Duodenal mucosa (tissue), 2 donors: ENCODE results near the gene KNG1.

Experiments
- H3K27ac ChIP-seq: one replicate; pipeline ENCODE4 v1.7.0; 2013; ENCODE audit warnings: low read depth, low read length
- H3K27me3 ChIP-seq, 2 donors: one replicate each; pipeline ENCODE4 v1.7.0; 2013; ENCODE audit warnings: low read length in 2 of 2, control low read depth in 1 of 2; ENCODE audit not compliant: insufficient read depth in 2 of 2, control insufficient read depth in 1 of 2
- H3K36me3 ChIP-seq, 2 donors: one replicate each; pipeline ENCODE4 v1.7.0; 2013; ENCODE audit warnings: low read length in 2 of 2, control low read depth in 1 of 2; ENCODE audit not compliant: insufficient read depth in 2 of 2, control insufficient read depth in 1 of 2
- H3K4me1 ChIP-seq, 2 donors: one replicate each; pipeline ENCODE4 v1.7.0; 2013; ENCODE audit warnings: low read length in 2 of 2, control low read depth in 1 of 2; ENCODE audit not compliant: insufficient read depth in 2 of 2, control insufficient read depth in 1 of 2
- H3K4me3 ChIP-seq, 2 donors: one replicate each; pipeline ENCODE4 v1.7.0; 2013; ENCODE audit warnings: low read length in 2 of 2, low read depth in 1 of 2
- H3K9ac ChIP-seq, 2 donors: one replicate each; pipeline ENCODE4 v1.7.0; 2013; ENCODE audit warnings: low read length in 2 of 2, low read depth in 1 of 2
- H3K9me3 ChIP-seq, 2 donors: one replicate each; pipeline ENCODE4 v1.7.0; 2013; ENCODE audit warnings: low read length in 2 of 2, control low read depth in 1 of 2; ENCODE audit not compliant: control insufficient read depth in 1 of 2

KNG1 gene

GRCh38 chr3:186785495-186786018, 68.4 kb downstream of the KNG1 start:
- Histone ChIP-seq H3K27ac (no peak overlapping the region), H3K4me3 (peak overlapping the region; percentile 100)

GRCh38 chr3:186786922-186787321, 69.8 kb downstream of the KNG1 start:
- Histone ChIP-seq H3K9ac (peak overlapping the region in 1 of 2 donors; percentile 100), H3K9me3 (no peaks in the 10 kb centered on the region), H3K36me3 (peaks cover 57 to 61% of the 10 kb centered on the region in 2 donors), H3K27ac (no peak overlapping the region), H3K4me3 (peak overlapping the region; percentile 23 to 100), H3K27me3 (no peaks in the 10 kb centered on the region), H3K4me1 (peaks cover 39% of the 10 kb centered on the region in 2 donors)

More at GRCh38 chr3:186785495-186786018, 68.4 kb downstream of the KNG1 start:
- no peaks in the 10 kb centered on the region for H3K27me3 ChIP-seq
- H3K9me3 ChIP-seq, result no peaks in the 10 kb centered on the region
- peaks cover 56 to 61% of the 10 kb centered on the region in 2 donors for H3K36me3 ChIP-seq
- H3K4me1 ChIP-seq, result peaks cover 39 to 40% of the 10 kb centered on the region in 2 donors
- peak overlapping the region; percentile 100 for H3K9ac ChIP-seq

- peak overlapping the region; percentile 23 to 100 for H3K4me3 ChIP-seq
- H3K9ac ChIP-seq, result peak overlapping the region in 1 of 2 donors; percentile 100
- H3K36me3 ChIP-seq, result peaks cover 57 to 61% of the 10 kb centered on the region in 2 donors
- no peaks in the 10 kb centered on the region for H3K9me3 ChIP-seq
- no peaks in the 10 kb centered on the region for H3K27me3 ChIP-seq
- no peak overlapping the region for H3K27ac ChIP-seq
- H3K4me1 ChIP-seq, result peaks cover 34 to 39% of the 10 kb centered on the region in 2 donors
Observed at GRCh38 chr3:186787642-186788481, 70.7 kb downstream of the KNG1 start.

GRCh38 chr3:186788482-186789370, 71.6 kb downstream of the KNG1 start:
- Histone ChIP-seq H3K4me3 (no peak overlapping the region), H3K9me3 (no peaks in the 10 kb centered on the region), H3K27ac (no peak overlapping the region), H3K36me3 (peaks cover 57 to 67% of the 10 kb centered on the region in 2 donors), H3K27me3 (no peaks in the 10 kb centered on the region), H3K4me1 (peaks cover 34 to 39% of the 10 kb centered on the region in 2 donors), H3K9ac (no peak overlapping the region)

- H3K9ac ChIP-seq, result no peak overlapping the region
- H3K27me3 ChIP-seq, result no peaks in the 10 kb centered on the region
- H3K27ac ChIP-seq, result no peak overlapping the region
- peaks cover 34 to 37% of the 10 kb centered on the region in 2 donors for H3K4me1 ChIP-seq
- no peak overlapping the region for H3K4me3 ChIP-seq
- H3K36me3 ChIP-seq, result peaks cover 51 to 62% of the 10 kb centered on the region in 2 donors
- H3K9me3 ChIP-seq, result no peaks in the 10 kb centered on the region
Observed at GRCh38 chr3:186789554-186790260, 72.5 kb downstream of the KNG1 start.

DNA sequence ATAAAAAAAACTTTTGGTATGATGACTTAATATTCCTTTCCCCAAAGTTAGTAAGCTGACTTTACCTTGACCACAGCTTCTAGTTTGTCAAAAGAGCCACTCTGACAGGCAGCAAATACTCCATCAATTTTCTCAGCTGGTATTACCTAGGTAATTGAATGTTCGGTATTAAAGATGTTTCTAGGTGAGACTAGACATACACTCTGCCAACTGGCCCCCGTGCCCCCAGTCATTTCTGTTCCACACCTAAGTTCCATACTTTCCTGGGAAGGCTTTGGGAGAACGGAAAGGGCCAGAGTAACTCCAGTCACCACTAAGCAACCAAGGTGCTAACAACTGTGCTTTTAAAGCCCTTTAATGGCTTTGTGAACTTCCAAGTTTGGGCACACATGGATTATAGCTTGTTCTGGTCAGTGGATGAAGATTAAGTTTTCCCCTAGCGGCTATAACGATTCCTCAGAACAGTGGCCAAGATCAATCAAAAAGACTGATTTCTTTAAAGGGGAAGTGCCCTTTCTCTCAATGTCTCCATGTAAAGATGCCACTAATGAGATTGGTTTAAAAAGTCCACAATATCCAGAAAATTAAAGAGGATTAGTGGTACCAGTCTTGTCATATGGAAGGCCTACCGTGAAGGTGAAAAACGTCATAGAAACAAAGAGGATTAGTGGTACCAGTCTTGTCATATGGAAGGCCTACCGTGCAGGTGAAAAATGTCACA, 73.3 kb downstream of the KNG1 start:
- peaks cover 30% of the 10 kb centered on the region in 2 donors for H3K4me1 ChIP-seq
- H3K4me3 ChIP-seq, result no peak overlapping the region
- H3K9me3 ChIP-seq, result no peaks in the 10 kb centered on the region
- no peak overlapping the region for H3K27ac ChIP-seq
- no peaks in the 10 kb centered on the region for H3K27me3 ChIP-seq
- H3K9ac ChIP-seq, result no peak overlapping the region
- peaks cover 44 to 59% of the 10 kb centered on the region in 2 donors for H3K36me3 ChIP-seq
